Endometrial microvascular endothelial cells (primary cell): Measurements from ENCODE around the gene EMSY. TPM values are rescaled to one million over a fixed set of nuclear protein-coding genes. Genes with fewer than 3 reads are reported as not detected.

ENCODE experiments used
- in situ Hi-C: cut with HindIII; loops from 2 replicates; pipeline ENCODE4 v1.10.0; 2017; ENCODE audit warnings: low sequenced_read_pairs, low pct_unique_long_range_greater_than_20kb; ENCODE audit errors: inconsistent ontology term
- total RNA-seq: library from RNA; depleted of rRNA; stranded (reverse); fragments of >200 nt; gene quantifications from one replicate; pipeline ENCODE4 v1.2.3, GENCODE V29; 2015; ENCODE audit errors: inconsistent ontology term

Gene EMSY
- total RNA-seq, 1 donor from 2014 or later, result 20.9 TPM

GRCh38 chr11:76501526-76502202 is 56.8 kb downstream of the EMSY start:
- in situ Hi-C loops, result no loop called here

DNA sequence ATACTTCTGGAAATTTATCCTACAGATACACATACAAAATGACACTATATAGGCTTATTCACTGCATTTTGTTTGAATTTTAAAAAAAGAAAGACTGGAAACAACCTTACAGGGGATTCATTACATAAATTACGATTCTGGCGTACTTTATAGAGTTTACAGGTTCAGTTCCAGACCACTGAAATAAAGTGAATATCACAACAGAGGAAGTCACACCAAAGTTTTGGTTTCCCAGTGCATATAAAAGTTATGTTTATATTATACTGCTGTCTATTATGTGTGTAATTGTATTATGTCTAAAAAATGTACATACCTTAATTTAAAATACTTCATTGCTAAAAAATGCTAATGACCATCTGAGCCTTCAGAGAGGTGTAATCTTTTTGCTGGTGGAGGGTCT is 62.0 kb downstream of the EMSY start:
- in situ Hi-C loops, result no loop called here

DNA sequence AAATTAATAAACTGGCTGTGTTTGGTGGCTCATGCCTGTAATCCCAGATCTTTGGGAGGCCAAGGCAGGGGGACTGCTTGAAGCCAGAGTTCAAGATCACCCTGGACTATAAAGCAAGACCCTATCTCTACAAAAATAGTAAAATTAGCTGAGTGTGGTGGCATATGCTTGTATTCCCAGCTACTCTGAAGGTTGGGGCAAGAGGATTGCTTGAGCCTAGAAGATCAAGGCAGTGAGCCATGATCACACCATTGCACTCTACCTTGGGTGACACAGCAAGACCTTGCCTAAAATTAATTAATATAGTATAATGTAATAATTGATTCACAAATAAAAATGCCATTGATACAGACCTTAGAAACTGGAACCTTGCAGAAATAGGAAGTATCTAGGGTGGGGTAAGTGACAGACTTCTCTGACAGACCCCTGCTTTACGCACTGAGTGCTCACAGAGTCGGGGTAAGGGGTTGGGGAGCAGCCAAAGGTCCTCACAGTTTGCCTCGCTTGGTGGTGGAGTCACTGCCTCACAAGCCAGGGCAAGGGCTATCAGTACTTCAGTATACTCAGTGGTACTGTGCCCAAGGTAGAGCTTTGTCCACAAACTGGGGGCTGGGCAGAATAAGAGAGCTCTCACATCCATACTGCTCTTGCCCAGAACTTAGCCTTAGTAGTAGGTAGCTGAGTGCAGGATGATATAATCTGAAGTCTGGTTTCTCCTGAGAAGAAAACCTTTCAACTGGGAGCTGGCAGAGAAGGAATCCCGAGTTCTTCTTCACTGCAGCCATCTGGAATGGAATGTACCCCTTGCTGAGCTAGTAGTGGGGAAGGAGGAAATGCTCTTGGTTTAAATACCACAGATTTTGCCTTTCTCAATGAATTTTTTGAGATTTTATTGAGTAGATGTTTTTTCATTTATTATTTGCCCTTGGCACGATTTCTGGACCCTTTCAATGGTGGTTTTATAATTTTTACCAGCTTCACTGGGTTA is 65.5 kb downstream of the EMSY start:
- in situ Hi-C loops, result no loop called here

DNA sequence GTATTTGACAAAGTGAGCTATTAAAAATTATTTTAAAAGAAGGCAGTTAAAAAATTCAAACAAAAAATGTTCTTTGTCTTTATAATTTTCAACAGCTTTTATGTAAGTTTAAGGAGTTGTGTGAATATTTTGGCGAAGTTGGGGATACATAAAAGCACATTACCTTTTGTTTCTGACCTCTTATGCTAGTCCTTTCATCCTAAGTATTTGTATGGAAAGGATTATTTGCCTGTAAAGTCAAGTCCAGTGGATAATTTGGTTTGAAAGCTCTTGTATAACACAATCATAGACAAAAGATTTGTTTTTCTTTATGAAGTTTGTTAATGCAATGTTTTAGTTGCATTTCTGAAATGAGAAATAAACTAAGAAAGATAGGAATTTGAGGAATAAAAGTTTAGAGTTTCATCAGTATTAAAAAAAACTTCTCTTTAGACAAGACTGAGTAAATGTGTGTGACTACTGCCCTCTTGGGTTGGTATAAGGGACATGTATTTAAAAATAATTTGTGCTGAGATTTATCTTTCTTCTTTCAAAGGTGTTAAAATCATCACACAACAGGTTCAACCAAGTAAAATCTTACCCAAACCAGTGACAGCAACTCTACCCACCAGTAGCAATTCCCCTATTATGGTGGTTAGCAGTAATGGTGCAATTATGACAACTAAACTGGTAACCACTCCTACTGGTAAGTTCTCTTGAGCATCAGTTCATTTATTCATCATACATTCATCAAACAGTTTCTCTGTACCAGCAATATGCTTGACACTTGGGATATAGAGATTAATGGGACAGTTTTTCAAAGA is 68.2 kb downstream of the EMSY start:
- in situ Hi-C loops, result no loop called here

- in situ Hi-C loops, result no loop called here
These were observed 68.8 kb downstream of the EMSY start for GRCh38 chr11:76513654-76514034.

- in situ Hi-C loops, result no loop called here
These were observed 70.7 kb downstream of the EMSY start for GRCh38 chr11:76515494-76515893.

- in situ Hi-C loops, result no loop called here
These were observed 78.3 kb downstream of the EMSY start for GRCh38 chr11:76523147-76523546.

- in situ Hi-C loops, result no loop called here
These were observed 79.1 kb downstream of the EMSY start for GRCh38 chr11:76523786-76524436.

DNA sequence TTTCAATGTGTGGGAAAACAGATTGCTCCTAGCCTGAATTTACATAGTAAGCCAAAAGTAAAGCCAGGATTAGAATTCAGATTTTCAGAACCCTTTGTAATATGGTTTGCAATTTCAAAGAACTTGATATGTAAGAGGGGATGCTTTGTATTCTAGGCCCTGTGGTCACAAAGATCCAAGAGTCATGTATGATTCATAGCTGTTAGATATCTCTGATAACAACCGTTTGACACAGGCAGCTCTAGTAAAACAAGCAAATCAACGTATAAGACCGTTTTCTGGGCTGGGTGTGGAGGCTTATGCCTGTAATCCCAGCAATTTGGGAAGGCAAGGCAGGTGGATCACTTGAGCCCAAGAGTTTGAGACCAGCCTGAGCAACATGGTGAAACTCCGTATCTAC is 79.6 kb downstream of the EMSY start:
- in situ Hi-C loops, result no loop called here

DNA sequence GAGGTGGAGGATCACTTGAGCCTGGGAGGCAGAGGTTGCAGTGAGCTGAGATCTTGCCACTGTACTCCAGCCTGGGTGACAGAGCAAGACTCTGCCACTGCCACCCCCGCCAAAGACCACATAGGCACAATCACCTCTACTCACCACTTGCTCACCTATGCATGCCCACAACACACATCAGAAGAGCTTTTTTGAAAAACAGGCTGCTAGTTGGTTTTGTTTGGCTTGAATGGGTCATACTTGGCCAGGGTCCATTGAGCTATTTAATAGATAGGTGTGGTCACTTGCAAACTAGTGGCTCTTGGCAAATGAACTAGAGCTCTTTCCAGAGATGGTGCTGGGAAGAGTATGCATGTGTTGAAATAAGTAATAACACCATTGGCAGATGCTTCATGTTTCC is 80.1 kb downstream of the EMSY start:
- in situ Hi-C loops, result no loop called here

- in situ Hi-C loops, result no loop called here
These were observed 82.1 kb downstream of the EMSY start for GRCh38 chr11:76526878-76527277.

GRCh38 chr11:76542436-76542835 is 97.6 kb downstream of the EMSY start:
- in situ Hi-C loops, result no loop called here

DNA sequence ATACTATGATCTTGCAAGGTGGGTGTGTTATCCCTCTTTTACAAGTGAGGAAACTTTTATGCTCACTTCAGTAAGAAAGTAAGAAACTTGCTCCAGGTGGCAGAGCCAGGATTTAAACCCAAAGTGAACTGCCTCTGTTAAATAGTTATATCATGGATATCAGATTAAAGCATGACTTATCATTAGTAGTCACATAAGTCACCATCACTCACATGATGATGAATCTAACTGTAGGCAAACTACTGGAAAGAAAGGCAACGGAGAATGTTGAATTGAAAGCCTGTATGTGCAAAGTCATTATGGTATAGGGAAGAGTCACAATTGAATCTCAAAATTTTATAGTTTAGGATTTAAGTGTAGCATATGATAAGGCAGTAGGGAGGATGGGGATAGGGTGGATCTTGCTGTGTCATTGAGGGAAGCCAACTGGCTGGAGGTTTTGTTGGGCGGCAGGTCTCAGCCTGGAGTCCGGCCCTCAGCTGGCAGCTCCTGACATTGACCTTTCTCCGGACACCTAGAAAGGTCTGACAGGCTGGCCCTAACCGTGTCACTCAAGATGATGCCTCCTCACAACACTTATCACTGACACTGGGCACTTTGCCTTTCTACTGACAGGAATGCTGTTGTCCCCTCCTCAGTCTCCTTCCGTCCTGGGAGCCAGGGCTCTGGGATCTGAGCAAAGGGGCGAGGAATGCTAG is 98.3 kb downstream of the EMSY start:
- in situ Hi-C loops, result no loop called here

- in situ Hi-C loops, result no loop called here
These were observed 106.0 kb downstream of the EMSY start for GRCh38 chr11:76550781-76551180.

DNA sequence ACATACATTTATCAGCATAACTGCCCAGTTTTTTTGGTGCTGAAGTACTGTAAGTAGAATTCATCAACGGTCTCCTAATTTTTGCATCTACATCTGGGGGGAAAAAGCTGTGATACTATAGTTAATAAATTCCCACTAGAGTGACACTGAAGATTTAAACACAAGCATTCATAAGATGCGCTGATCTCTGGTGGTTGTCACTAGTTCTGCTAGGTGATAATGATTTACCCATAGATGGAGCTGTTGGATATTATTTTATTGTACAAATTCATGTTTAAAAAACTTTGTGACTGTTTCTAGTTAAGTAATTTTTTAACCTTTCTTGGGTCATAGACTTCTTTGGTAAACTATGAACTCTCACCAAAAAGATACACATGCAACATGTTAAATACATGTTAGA is 106.6 kb downstream of the EMSY start:
- in situ Hi-C loops, result no loop called here

- in situ Hi-C loops, result no loop called here
These were observed 108.2 kb downstream of the EMSY start for GRCh38 chr11:76552987-76553386.

- in situ Hi-C loops, result no loop called here
These were observed 109.0 kb downstream of the EMSY start for GRCh38 chr11:76553554-76554476.
